WTC11 (cell line): ENCODE data around the gene BRD4. TPM values are rescaled to one million over a fixed set of nuclear protein-coding genes. Genes with fewer than 3 reads are reported as not detected.

Experiments used
- AR ChIP-seq: fragments of 250-450 bp; sonication (Bioruptor Pico); IDR thresholded peaks from 2 replicates; pipeline ENCODE4 v1.9.0; 2021; ENCODE audit warnings: mild to moderate bottlenecking
- ATF3 ChIP-seq: sonication (generic); formaldehyde crosslinking; conservative IDR thresholded peaks from 2 replicates; pipeline ENCODE4 v1.8.1; 2022; ENCODE audit warnings: mild to moderate bottlenecking, missing genetic modification reagents
- ATF6 ChIP-seq: sonication (generic); formaldehyde crosslinking; IDR thresholded peaks from 2 replicates; pipeline ENCODE4 v1.8.1; 2023; ENCODE audit warnings: mild to moderate bottlenecking, missing genetic modification reagents
- ELF4 ChIP-seq: sonication (generic); formaldehyde crosslinking; IDR thresholded peaks from 2 replicates; pipeline ENCODE4 v1.8.1; 2022; ENCODE audit warnings: low read depth, mild to moderate bottlenecking, moderate library complexity, missing genetic modification reagents
- EMX1 ChIP-seq: fragments of 250-450 bp; sonication (Bioruptor Pico); IDR thresholded peaks from 2 replicates; pipeline ENCODE4 v1.8.0; 2021; ENCODE audit warnings: mild to moderate bottlenecking
- ESRRA ChIP-seq: sonication (generic); formaldehyde crosslinking; IDR thresholded peaks from 2 replicates; pipeline ENCODE4 v1.8.1; 2022; ENCODE audit warnings: mild to moderate bottlenecking, missing genetic modification reagents, borderline replicate concordance
- FOXJ3 ChIP-seq: sonication (generic); formaldehyde crosslinking; IDR thresholded peaks from 2 replicates; pipeline ENCODE4 v1.9.0; 2021; ENCODE audit warnings: missing genetic modification reagents, mild to moderate bottlenecking, borderline replicate concordance
- MAX ChIP-seq: sonication (generic); formaldehyde crosslinking; IDR thresholded peaks from 2 replicates; pipeline ENCODE4 v1.8.0; 2022; ENCODE audit warnings: mild to moderate bottlenecking, missing genetic modification reagents
- PRDM15 ChIP-seq: sonication (generic); formaldehyde crosslinking; IDR thresholded peaks from 2 replicates; pipeline ENCODE4 v1.8.0; 2022; ENCODE audit warnings: missing genetic modification reagents
- PRRX2 ChIP-seq: fragments of 250-450 bp; sonication (Bioruptor Pico); IDR thresholded peaks from 2 replicates; pipeline ENCODE4 v1.8.0; 2021; ENCODE audit warnings: mild to moderate bottlenecking
- RORB ChIP-seq: fragments of 250-450 bp; sonication (Bioruptor Pico); IDR thresholded peaks from 2 replicates; pipeline ENCODE4 v1.9.0; 2021; ENCODE audit warnings: mild to moderate bottlenecking
- TP53 ChIP-seq: sonication (generic); formaldehyde crosslinking; IDR thresholded peaks from 2 replicates; pipeline ENCODE4 v1.8.1; 2023; ENCODE audit warnings: mild to moderate bottlenecking, missing genetic modification reagents
- ZNF138 ChIP-seq: sonication (generic); formaldehyde crosslinking; conservative IDR thresholded peaks from 2 replicates; pipeline ENCODE4 v1.8.1; 2022; ENCODE audit warnings: mild to moderate bottlenecking, moderate library complexity, missing genetic modification reagents
- ZNF281 ChIP-seq: sonication (generic); formaldehyde crosslinking; IDR thresholded peaks from 2 replicates; pipeline ENCODE4 v1.8.0; 2023; ENCODE audit warnings: mild to moderate bottlenecking, missing genetic modification reagents
- ZNF512 ChIP-seq: sonication (generic); formaldehyde crosslinking; IDR thresholded peaks from 2 replicates; pipeline ENCODE4 v1.8.1; 2022; ENCODE audit warnings: missing genetic modification reagents, borderline replicate concordance
- ZNF532 ChIP-seq: fragments of 250-450 bp; sonication (Bioruptor Pico); IDR thresholded peaks from 2 replicates; pipeline ENCODE4 v1.9.0; 2021; ENCODE audit warnings: mild to moderate bottlenecking, borderline replicate concordance
- total RNA-seq: library from RNA; stranded (reverse); gene quantifications from 3 replicates; pipeline ENCODE4 v1.2.3, GENCODE V29; 2021

BRD4 gene
- total RNA-seq, 1 experiment from 2014 or later: 128 TPM

GRCh38 chr19:15246198-15246481 lies 86.2 kb downstream of the BRD4 start (continued):
- no peak for TF ChIP-seq ZNF281 (CRISPR knock-in tag)
- no peak for TF ChIP-seq ESRRA (CRISPR knock-in tag)
- TF ChIP-seq MAX: no peak
- TF ChIP-seq FOXJ3 (CRISPR knock-in tag): no peak
- TF ChIP-seq ATF6 (CRISPR knock-in tag): no peak
- no peak for TF ChIP-seq RORB (CRISPR knock-in tag)
- no peak for TF ChIP-seq EMX1 (CRISPR knock-in tag)
- TF ChIP-seq ELF4 (CRISPR knock-in tag): no peak
- no peak for TF ChIP-seq ZNF512 (CRISPR knock-in tag)
- no peak for TF ChIP-seq ZNF138 (CRISPR knock-in tag)
- TF ChIP-seq ATF3 (CRISPR knock-in tag): no peak
- no peak for TF ChIP-seq PRDM15 (CRISPR knock-in tag)
- no peak for TF ChIP-seq PRRX2 (CRISPR knock-in tag)
- no peak for TF ChIP-seq ZNF532 (CRISPR knock-in tag)
- no peak for TF ChIP-seq TP53 (CRISPR knock-in tag)
- no peak for TF ChIP-seq AR (CRISPR knock-in tag)
